Liver (tissue), 9 donors: ENCODE measurements around the gene FXYD7. TPM values are rescaled to one million over a fixed set of nuclear protein-coding genes. Genes with fewer than 3 reads are reported as not detected.

Experiments
- DNase-seq: peaks from one replicate; pipeline ENCODE4 v3.0.0-alpha.2; 2017; ENCODE audit warnings: low spot score
- H3K27ac ChIP-seq, 2 donors: one replicate each; pipeline ENCODE4 v1.7.0; 2013; ENCODE audit warnings: inconsistent platforms in 2 of 2, low read length in 2 of 2, control low read depth in 1 of 2, low read depth in 1 of 2, mild to moderate bottlenecking in 1 of 2
- H3K27me3 ChIP-seq, 4 donors: one replicate each; pipeline versions ENCODE4 v1.6.1 to v1.7.0; 2013; ENCODE audit warnings: low read length in 3 of 4, inconsistent platforms in 1 of 4, mild to moderate bottlenecking in 1 of 4, moderate library complexity in 1 of 4; ENCODE audit not compliant: control insufficient read depth in 4 of 4, insufficient read depth in 4 of 4
- H3K36me3 ChIP-seq, 4 donors: one replicate each; pipeline versions ENCODE4 v1.6.1 to v1.7.0; 2013; ENCODE audit warnings: low read length in 3 of 4, mild to moderate bottlenecking in 3 of 4, low read depth in 1 of 4, moderate library complexity in 1 of 4; ENCODE audit not compliant: control insufficient read depth in 4 of 4, insufficient read depth in 3 of 4
- H3K4me1 ChIP-seq, 4 donors: one replicate each; pipeline versions ENCODE4 v1.6.1 to v1.7.0; 2013; ENCODE audit warnings: low read length in 3 of 4, mild to moderate bottlenecking in 3 of 4, moderate library complexity in 1 of 4; ENCODE audit not compliant: control insufficient read depth in 4 of 4, insufficient read depth in 4 of 4
- H3K4me3 ChIP-seq, 3 donors: one replicate each; pipeline versions ENCODE4 v1.6.1 to v1.7.0; 2013; ENCODE audit warnings: low read length in 3 of 3, control low read depth in 1 of 3, low read depth in 1 of 3, mild to moderate bottlenecking in 1 of 3
- H3K9ac ChIP-seq, 2 donors: one replicate each; pipeline ENCODE4 v1.7.0; 2013; ENCODE audit warnings: low read length in 2 of 2, mild to moderate bottlenecking in 2 of 2, moderate library complexity in 2 of 2, control low read depth in 1 of 2, low read depth in 1 of 2
- H3K9me3 ChIP-seq, 4 donors: one replicate each; pipeline versions ENCODE4 v1.6.1 to v1.7.0; 2013; ENCODE audit warnings: low read length in 3 of 4; ENCODE audit not compliant: control insufficient read depth in 4 of 4
- ATF3 ChIP-seq: IDR thresholded peaks from 2 replicates; pipeline ENCODE4 v1.6.1; 2016; ENCODE audit warnings: antibody characterized with exemption
- CTCF ChIP-seq: fragments of 150-350 bp; IDR thresholded peaks from 2 replicates; pipeline ENCODE4 v1.5.1; 2017; ENCODE audit warnings: improper control_type of control experiment, low read depth, low read length; ENCODE audit not compliant: missing input control
- EGR1 ChIP-seq, 2 donors: IDR thresholded peaks; 2 replicates each; pipeline ENCODE4 v1.6.1; 2016 to 2018; ENCODE audit warnings: antibody characterized with exemption in 2 of 2, low read depth in 2 of 2
- FOXA1 ChIP-seq: IDR thresholded peaks from 2 replicates; pipeline ENCODE4 v1.6.1; 2016; ENCODE audit warnings: antibody characterized with exemption
- FOXA2 ChIP-seq: IDR thresholded peaks from 2 replicates; pipeline ENCODE4 v1.6.1; 2016; ENCODE audit warnings: antibody characterized with exemption
- GABPA ChIP-seq, 2 donors: IDR thresholded peaks in 1 of 2; conservative IDR thresholded peaks in 1 of 2; 2 replicates each; pipeline ENCODE4 v1.6.1; 2016; ENCODE audit warnings: antibody characterized with exemption in 2 of 2, mild to moderate bottlenecking in 1 of 2, moderate library complexity in 1 of 2
- HNF4A ChIP-seq, 2 donors: conservative IDR thresholded peaks; 2 replicates each; pipeline ENCODE4 v1.6.1; 2016; ENCODE audit warnings: antibody characterized with exemption in 2 of 2, mild to moderate bottlenecking in 2 of 2
- HNF4G ChIP-seq: IDR thresholded peaks from 2 replicates; pipeline ENCODE4 v1.6.1; 2016; ENCODE audit warnings: antibody characterized with exemption
- JUND ChIP-seq, 2 donors: IDR thresholded peaks; 2 replicates each; pipeline ENCODE4 v1.6.1; 2016; ENCODE audit warnings: antibody characterized with exemption in 2 of 2
- MAX ChIP-seq: IDR thresholded peaks from 2 replicates; pipeline ENCODE4 v1.6.1; 2016; ENCODE audit warnings: antibody characterized with exemption
- NR2F2 ChIP-seq: IDR thresholded peaks from 2 replicates; pipeline ENCODE4 v1.6.1; 2016; ENCODE audit warnings: antibody characterized with exemption
- RAD21 ChIP-seq, 2 donors: IDR thresholded peaks; 2 replicates each; pipeline ENCODE4 v1.6.1; 2016; ENCODE audit warnings: antibody characterized with exemption in 2 of 2, mild to moderate bottlenecking in 2 of 2
- REST ChIP-seq: IDR thresholded peaks from 2 replicates; pipeline ENCODE4 v1.6.1; 2016; ENCODE audit warnings: antibody characterized with exemption, mild to moderate bottlenecking
- RXRA ChIP-seq, 2 donors: IDR thresholded peaks; 2 replicates each; pipeline ENCODE4 v1.6.1; 2017 to 2018; ENCODE audit warnings: antibody characterized with exemption in 2 of 2, mild to moderate bottlenecking in 1 of 2
- SP1 ChIP-seq: IDR thresholded peaks from 2 replicates; pipeline ENCODE4 v1.6.1; 2018; ENCODE audit warnings: antibody characterized with exemption, mild to moderate bottlenecking
- TAF1 ChIP-seq: conservative IDR thresholded peaks from 2 replicates; pipeline ENCODE4 v1.6.1; 2016; ENCODE audit warnings: antibody characterized with exemption, mild to moderate bottlenecking
- YY1 ChIP-seq: IDR thresholded peaks from 2 replicates; pipeline ENCODE4 v1.6.1; 2016; ENCODE audit warnings: antibody characterized with exemption, mild to moderate bottlenecking
- ZBTB33 ChIP-seq: IDR thresholded peaks from 2 replicates; pipeline ENCODE4 v1.6.1; 2016; ENCODE audit warnings: antibody characterized with exemption
- WGBS: extraction: QIAGEN DNeasy Blood & Tissue Kit; methylation state at CpG from one replicate; pipeline ENCODE4 v1.1.7; 2013; 5-methylcytosine and 5-hydroxymethylcytosine counted together
- polyA plus RNA-seq, 2 donors: library from polyadenylated mRNA; stranded (reverse) in 1 of 2; unstranded in 1 of 2; fragments of 200-250 nt in 1 of 2; fragments of >200 nt in 1 of 2; fragmentation: Nextera tagmentation in 1 of 2; extraction: Ambion mirVana in 1 of 2; gene quantifications; one replicate each; pipeline versions ENCODE4 v1.2.1 to v1.2.3, GENCODE V29; 2013 to 2015
- total RNA-seq, 2 donors: library from RNA; depleted of rRNA; stranded (reverse); fragments of >200 nt; gene quantifications; one replicate each; pipeline ENCODE4 v1.2.3, GENCODE V29; 2014
- donor health status: healthy.
- donor health status: healthy.
- donor health status: healthy.
- donor health status: healthy.
- donor health status: healthy.

FXYD7 gene
- total and polyA plus RNA-seq, 4 donors, result 0.08 to 0.09 TPM; not detected in 2

- no peak for TF ChIP-seq REST
- no peak for TF ChIP-seq EGR1 (IDR thresholded peaks at IDR 0.05; ENCODE audit: low read depth in 2 of 2)
Observed at GRCh38 chr19:35104361-35104760, 38.7 kb upstream of the FXYD7 start (continued).

GRCh38 chr19:35105047-35105410, 38.0 kb upstream of the FXYD7 start:
- DNase-seq, result no peak
- Histone ChIP-seq H3K9ac (no peak overlapping the region), H3K9me3 (no peaks in the 10 kb centered on the region), H3K4me3 (no peak overlapping the region), H3K36me3 (no peaks in the 10 kb centered on the region), H3K27ac (no peak overlapping the region), H3K27me3 (no peaks in the 10 kb centered on the region), H3K4me1 (no peaks in the 10 kb centered on the region)
- WGBS, result 96% methylated on average over 6 of the region's 6 CpGs
- TF ChIP-seq CTCF (no peak), FOXA1 (no peak)

- Histone ChIP-seq H3K4me3 (no peak overlapping the region), H3K27ac (no peak overlapping the region), H3K27me3 (no peaks in the 10 kb centered on the region), H3K9ac (no peak overlapping the region), H3K9me3 (no peaks in the 10 kb centered on the region), H3K36me3 (no peaks in the 10 kb centered on the region), H3K4me1 (no peaks in the 10 kb centered on the region)
- no peak for DNase-seq
- 86% methylated on average over 30 of the region's 30 CpGs for WGBS
- TF ChIP-seq ZBTB33 (no peak), TAF1 (no peak), HNF4G (no peak), GABPA (IDR thresholded peaks at IDR 0.05 in 1 of 2, conservative IDR thresholded peaks at IDR 0.05 in 1 of 2) (no peak), RAD21 (IDR thresholded peaks at IDR 0.05) (no peak), YY1 (no peak), HNF4A (conservative IDR thresholded peaks at IDR 0.05) (no peak), NR2F2 (no peak), FOXA2 (no peak), JUND (IDR thresholded peaks at IDR 0.05) (no peak), MAX (no peak), EGR1 (IDR thresholded peaks at IDR 0.05; ENCODE audit: low read depth in 2 of 2) (no peak), SP1 (no peak), FOXA1 (no peak), REST (no peak), RXRA (IDR thresholded peaks at IDR 0.05) (no peak), ATF3 (no peak)
Observed at GRCh38 chr19:35105411-35106290, 37.4 kb upstream of the FXYD7 start.
